GM18502 (cell line): ENCODE data around the gene SYTL1.

ENCODE experiments used
- ATAC-seq: cut with Tn5 transposase; IDR thresholded peaks from one replicate; pipeline ENCODE4 v1.9.1; 2021; ENCODE audit warnings: mild to moderate bottlenecking; ENCODE audit not compliant: unreplicated experiment, poor library complexity

SYTL1 gene

GRCh38 chr1:27399251-27400025 lies 57.6 kb downstream of the SYTL1 start:
- ATAC-seq = no peak

- no peak for ATAC-seq
Observed at GRCh38 chr1:27400082-27400962, 58.5 kb downstream of the SYTL1 start.

GRCh38 chr1:27400963-27401341 lies 59.1 kb downstream of the SYTL1 start:
- no peak for ATAC-seq

GRCh38 chr1:27402349-27402754 lies 60.5 kb downstream of the SYTL1 start:
- no peak for ATAC-seq

- no peak for ATAC-seq
Observed at GRCh38 chr1:27403065-27403726, 61.4 kb downstream of the SYTL1 start.
